ELF-1 (cell line): ENCODE measurements around the gene PHLPP1.

ENCODE experiments used
- DNase-seq: peaks from one replicate; pipeline ENCODE4 v3.0.0-alpha.2; 2016; ENCODE audit warnings: low read depth, low spot score

The PHLPP1 gene

DNA sequence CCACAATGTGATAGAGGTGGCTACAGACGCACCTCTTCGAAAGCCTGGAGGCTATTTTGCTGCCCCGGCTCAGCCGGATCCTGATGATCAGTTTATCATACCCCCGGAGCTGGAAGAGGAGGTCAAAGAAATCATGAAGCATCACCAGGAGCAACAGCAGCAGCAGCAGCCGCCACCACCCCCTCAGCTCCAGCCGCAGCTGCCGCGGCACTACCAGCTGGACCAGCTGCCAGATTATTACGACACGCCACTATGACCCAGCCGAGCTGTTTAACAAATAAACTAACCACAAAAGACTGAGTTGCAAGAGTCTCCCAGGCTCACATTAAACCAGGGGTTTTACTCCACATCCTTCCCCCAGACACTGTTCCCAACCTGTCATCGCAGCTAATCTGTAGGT lies 263.8 kb downstream of the PHLPP1 start:
- no peak for DNase-seq

DNA sequence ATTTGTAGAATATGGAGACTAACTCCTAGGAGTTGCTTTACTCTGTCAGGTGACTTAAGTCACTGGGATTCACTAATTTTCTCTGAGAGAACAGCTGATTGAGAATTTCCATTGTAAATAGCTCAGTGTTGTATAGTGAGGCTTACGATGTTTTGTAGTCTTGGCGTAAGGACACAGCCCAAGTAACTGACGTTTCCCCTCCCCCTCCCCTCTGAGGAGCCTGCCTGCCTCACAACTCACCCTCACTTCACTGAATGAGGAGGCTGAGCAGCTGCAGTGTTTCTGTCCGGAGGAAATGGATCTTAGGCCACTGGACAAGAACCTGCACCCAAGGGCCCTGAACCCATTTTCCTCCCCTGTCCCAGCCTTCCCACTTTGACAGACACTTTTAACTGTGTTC lies 264.6 kb downstream of the PHLPP1 start:
- DNase-seq: no peak

DNA sequence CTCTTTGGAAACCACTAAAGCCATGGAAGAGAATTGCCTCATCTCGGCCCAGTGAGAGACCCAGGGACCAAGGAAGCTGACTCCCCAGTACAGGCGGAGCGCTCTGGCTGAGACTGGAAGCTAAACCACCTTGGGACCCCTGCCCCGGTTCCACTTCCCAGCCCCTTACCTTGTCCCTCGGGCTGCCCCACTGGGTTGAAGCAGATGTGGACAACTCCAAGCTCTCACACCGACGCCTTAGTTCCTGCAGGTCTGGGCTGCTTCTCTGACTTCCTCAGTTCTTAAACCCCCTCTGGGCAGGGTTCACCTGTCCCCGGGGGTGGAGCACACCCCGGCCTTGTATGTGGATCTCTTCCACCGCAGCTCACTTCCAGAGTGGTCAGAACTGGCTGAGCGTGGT lies 266.2 kb downstream of the PHLPP1 start:
- no peak for DNase-seq

DNA sequence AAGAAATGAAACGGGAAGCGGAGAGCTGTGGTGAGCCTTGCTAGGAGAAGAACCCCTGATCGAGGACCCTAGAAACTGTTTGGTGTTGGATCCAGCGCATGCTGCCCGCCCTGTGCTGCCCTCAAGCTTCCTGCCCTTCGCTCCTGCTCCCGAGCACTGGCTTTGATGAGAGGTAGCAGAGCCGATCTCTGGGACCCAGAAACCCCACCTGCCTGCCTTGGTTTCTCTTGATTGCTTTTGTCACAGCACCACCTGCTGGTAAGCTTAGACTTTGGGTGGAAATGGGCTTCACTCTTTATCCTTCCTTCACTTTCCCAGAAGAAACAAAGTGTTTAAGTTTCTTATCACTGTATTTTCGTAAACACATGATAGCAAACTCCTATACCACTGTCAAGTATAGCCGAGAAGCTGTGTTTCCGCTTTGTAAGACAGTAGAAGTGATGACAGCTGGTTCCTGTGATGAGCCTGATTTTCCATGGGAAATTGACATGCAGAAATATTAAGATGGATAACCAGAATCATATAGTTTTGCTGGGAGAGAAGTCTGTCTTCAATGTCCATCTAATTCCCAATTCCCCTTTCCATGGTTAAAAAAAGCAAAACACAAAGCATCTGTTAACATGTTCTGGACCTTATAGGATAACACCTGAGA lies 267.4 kb downstream of the PHLPP1 start:
- peak; percentile 74 for DNase-seq

DNA sequence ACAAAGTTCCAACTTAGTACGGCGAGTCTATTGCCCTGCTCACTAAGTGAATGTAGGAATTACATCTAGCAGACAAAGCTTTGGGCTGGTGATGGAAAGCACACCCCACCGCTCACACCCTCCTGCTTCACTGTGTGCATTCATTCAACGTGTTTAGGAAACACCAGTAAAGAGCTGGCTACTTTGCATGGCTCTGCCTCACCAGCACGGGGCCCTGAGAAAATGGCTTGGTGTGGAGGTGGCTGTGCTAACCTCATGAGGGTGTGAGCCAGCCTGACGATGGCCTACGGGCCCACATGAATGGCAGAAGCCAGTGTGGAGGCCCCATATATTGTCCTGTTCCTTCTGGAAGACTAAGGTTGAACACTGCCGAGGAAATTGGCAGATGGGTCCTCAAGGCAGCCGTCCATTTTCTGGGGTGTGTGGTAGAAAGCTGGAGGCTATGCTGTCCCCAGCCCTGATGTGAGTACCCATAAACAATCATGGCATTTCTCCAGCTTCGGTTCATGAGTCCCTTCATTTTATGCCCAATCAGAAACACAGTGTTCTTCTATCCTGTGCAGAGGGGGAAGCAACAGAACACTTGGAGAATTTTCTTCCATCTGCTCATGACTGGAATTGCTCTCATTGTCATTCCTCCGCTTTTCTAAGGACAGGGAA lies 269.4 kb downstream of the PHLPP1 start:
- DNase-seq: no peak

DNA sequence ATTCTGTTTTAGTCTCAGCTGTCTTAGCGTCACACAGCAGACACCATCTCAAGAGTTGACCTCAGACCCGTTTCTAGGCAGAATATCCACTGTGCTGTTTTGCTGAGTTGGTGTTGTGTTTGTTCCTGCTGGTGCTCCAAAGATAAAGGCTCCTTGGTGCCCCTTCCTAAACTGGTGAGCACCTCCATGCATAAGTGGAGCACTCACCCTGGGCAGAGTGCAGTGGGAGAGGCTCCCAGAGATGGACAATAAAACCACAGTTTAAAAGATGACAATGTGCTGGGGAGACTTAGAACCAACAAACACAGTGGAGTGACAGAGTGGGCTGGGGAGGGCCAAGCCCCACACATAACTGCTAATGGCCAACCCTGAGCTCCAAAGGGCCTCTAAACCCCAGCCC lies 271.1 kb downstream of the PHLPP1 start:
- DNase-seq: no peak

DNA sequence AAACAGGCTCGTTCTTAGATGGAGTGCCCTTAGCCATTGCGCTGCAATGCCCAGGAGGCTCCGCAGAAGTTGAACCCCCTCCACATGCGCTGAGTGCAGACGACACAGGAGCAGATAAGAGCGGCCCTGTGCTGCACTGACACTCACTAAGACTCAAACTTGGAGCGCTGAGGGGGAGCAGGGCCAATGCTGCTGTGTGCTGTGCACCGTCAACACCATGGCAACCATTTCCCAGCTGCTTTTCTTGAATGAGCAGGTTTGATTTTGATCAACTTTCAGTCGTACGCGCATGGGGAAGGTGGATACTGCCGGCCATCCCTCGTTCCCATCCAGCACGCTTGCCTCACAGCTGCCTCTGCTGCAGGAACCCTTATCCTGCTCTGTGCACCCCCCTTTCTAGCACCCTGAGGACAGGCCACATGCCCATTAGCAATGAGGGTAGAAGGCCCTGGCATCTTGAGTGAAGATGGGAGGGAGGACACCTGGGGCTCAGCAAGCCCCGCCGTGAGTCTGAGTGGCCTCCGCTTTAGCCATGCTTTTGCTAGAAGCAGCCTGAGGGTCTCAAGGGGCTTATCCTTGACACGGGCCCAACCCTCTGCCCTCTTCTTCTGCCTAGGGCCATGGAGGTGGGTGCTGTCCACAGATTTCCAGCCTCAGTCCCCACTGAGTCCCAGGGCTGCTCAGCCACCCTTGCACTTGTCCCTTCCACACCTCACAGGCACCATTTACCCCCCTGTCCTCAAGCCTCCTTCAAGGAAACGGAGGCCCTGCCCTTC lies 271.9 kb downstream of the PHLPP1 start:
- no peak for DNase-seq

DNA sequence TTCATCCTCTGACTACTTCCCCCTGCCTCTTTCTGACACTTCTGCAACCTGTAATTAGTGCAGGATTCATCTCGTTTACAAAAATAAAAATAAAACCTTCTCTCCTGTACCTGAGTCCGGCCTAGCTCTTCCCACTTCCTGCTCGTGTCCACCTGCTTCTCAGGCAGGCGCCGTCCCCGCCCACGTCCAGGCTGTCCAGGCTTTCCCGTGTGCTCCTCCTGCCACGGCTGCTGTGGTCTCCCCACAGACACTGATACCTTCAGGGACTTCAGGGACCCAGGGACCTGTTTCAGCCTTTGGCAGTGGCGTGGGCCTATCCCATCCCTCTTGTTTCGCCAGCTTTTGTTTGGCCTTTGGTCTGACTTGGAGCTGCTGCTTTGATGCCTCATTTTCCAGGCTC lies 272.5 kb downstream of the PHLPP1 start:
- DNase-seq: no peak

DNA sequence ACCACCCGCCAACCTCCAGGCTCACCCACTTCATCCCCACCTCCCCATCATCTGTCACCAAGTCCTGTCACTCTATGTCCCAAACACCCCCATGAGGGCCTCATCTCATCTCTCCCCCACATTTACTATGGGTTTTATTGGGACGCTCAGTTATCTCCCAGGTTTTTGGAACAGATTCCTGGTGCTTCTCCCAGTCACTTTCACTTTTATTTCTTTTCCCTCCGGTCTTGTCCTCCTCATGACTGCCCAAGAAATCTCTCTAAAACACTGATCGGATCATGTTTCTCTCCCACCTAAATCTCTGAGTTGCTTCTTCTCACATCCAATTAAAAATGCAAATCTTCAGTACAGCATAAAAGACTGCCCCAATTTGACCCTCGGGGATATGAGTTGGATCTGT lies 273.1 kb downstream of the PHLPP1 start:
- no peak for DNase-seq

DNA sequence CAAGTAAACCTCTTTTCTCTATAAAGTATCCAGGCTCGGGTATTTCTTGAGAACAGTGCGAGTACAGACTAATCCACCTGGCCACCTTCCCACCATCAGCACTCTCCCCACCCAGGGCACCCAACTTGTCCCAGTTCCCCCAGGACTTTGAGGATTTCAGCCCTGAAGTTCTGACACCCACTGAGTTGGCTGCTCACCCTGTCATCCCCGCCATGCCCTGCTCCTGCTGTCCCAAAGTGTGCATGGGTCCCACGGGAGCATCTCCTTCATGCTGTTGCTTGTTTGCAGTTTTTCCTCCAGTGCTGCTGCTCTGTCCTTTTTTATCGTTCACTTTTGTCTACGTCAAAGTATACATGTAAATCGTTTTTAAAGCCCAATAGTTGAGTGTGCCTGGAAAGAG lies 273.9 kb downstream of the PHLPP1 start:
- DNase-seq: no peak

DNA sequence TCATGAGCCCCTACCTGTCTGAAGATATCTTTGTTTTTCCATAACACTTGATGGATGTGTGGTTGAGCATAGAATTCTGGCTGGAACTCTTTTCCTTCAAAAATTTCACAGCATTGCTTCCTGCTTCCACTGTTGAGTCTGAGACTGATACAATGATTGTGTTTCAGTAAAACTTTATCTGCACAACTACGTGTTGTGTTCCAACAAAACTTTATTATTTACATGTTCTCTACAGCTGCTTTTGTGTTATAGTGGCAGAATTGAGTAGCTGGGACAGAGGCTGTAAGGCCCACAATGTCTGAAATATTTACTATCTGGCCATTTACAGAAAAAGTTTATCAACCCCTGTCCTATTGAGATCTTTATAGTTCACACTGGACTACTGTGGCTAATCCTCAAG lies 275.3 kb downstream of the PHLPP1 start:
- DNase-seq: no peak

DNA sequence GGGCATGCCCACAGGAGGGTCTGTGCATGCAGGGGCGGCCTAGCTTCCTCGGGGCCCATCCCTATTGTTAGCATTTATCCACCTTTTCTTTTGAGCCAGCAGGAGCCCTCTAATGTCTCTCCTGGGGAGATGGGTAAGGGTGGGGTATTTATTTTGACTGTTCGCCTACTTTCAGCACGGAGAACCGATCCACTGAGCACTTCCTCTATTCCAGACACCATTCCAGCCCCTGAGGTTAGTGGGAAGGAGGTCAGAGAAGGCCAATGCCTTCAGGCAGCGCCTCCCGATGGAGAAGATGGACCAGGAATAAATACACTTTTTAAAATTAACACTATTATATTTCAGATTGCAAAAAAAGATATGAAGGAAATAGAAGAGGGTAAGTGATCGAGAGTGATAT lies 276.0 kb downstream of the PHLPP1 start:
- DNase-seq: no peak

DNA sequence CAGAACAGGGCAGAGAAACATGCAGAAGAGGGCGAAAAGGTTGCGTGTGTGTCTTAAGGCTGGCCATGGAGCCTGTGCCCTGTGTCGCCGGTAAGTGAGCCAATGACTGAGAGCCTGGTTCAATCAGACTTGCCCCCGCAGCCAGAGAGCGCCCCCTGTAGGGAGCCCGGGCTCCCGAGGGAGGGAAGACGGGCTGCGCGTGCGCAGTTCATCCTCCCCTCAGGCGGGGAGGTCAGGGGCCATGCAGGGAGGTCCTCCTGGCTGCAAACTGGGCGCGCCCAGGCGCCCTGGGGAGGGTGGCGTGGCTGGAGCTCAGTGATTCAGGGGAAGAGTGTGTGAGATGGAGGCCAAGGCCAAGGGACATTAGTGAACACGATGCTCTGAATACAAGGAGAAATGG lies 276.6 kb downstream of the PHLPP1 start:
- DNase-seq: no peak

DNA sequence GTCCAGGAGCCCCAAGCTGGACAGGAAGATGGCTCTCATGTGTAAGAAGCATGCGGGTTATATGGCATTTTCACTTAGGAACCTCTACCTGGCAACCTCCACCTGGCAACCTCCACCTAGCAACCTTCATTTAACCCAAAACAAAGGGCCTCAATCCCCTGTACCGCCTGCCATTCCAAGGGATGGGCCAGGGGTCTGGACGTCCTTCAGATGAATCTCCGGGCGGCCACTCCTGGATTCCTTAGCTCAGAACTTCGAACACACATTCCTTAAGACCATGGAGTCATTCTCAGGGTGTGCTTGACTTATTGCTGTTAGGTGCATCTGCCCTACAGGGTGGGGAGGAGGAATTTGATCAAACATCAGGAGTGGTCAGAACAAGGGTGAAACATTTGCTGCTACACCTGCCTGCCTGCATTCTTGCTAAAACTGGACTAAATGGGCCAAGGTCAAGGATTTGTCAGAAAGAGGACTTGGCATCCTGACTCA lies 277.6 kb downstream of the PHLPP1 start:
- no peak for DNase-seq

DNA sequence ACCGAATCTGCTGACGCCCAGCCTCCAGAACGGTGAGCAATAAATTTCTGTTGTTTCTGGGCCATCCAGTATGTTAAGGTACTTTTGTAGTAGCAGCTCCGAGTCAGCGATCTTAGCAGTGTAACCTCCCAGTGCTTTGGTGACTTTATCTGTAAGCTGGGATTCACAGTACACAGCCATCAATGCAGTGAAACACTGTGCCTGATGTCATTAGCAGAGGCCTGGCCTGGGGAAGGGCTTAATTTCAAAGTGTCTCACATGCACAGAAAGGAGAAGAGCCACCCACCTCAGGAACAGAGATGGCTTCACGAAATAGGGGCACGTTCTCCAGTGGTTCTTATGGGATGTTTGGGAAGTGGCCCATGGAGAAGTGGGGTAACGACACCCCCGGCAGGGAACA lies 281.2 kb downstream of the PHLPP1 start:
- DNase-seq: no peak

DNA sequence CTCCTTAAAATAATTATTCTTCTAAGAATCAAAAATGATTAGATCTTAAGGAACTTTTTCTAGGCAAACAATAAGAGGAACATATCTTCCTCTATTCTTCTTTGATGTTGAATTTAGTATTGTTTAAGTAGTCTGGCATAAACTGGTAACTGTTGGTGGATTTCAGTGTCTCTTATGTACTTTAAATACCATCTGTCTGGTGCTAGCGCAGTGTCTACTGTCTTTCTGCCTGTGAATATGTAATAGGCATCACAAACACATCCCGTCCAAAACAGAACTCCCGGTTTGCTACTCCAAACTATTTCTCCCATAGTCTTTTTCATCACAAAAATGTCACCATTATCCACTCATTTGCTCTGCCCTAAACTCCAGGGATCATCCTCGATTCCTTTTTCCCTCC lies 281.7 kb downstream of the PHLPP1 start:
- no peak for DNase-seq

DNA sequence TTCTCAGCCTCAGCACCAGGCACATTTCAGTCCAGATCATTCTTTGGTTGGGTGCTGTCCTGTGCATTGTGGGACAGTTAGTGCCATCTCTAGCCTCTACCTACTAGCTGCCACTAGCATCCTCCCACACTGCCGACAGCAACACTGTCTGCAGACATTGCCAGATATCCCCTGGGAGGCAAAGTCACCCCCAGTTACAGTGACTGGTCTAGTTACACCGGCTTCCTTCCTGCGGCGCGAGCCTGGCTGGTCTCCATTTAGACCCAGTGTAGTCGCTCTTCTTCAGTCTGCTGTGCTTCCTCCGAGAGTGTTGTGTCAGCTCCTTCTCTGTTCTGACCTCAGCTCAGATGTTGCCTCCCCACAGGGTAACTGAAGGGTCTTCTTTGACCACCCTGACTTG lies 283.1 kb downstream of the PHLPP1 start:
- DNase-seq: no peak

DNA sequence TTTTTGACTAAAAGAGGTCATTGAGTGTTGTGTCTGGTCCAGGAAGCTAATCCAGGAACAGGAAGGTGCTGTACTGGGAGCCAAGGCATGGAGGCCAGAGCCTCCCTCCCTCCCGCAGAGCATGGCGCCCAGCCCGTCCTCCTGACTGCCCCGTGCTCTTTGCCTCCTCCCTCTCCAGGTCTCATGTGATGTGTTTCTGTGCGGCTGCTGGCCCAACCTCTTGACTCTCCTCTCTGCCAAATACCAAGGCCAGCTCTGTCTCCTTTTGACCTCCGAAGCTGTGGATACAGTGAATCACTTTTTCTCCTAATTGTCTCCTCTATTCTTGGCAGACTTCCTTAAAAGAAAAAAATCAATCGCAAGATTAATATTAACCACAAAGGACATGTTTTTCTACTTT lies 284.1 kb downstream of the PHLPP1 start:
- no peak for DNase-seq

DNA sequence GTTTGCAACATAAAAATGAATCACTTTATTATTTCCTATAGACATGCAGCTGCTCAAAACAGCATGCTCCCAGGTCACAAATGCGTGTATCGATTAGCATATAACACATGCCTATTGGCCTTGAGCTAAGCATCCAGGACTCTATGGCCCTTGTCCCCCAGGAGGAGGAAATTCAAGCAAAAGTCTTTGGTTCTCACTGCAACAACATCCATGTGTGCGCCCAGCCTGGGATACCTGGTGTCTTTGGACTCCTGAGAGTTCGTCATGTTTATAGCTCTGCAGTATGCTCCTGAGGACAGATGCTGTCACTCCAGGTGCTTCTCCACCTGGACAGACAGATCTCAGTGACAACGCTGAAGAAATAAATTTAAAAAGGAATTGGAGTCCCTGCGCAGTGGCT lies 284.6 kb downstream of the PHLPP1 start:
- DNase-seq: no peak

DNA sequence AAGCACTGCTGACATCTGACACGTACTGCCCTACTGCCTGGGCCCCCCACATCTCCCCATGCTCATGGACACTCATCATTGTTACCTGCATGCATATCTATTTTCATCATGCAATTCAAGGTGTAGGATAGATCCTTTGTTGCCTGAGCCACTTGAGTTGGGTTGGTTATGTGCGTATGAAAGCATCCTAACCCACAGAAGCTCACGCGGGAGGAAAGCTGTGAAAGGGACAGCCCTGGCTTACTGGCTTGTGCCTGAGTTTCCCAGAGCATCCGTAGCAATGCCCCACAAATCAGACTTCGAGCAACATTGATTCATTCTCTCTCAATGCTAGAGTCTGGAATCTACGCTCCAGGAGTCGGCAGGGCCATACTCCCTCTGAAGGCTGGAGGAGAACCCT lies 285.5 kb downstream of the PHLPP1 start:
- DNase-seq: no peak

DNA sequence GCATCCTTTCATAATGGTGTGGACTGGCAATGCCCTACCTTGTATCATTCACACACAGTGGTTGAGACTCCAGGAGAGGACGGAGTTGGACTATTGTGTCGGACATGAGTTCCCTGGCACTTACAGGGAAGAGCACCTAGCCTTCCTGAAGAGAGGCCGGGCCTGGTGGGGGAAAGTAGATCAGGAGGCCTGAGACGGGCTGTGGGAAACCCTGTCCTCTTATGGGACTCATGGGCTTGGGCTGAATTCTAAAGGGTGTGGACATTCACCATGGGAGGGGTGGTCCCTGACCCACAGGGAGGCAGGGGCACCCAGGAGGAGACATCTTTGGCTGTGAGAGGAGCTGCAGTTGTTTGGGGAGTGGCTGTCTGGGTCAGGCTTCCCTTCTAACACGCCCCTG lies 286.5 kb downstream of the PHLPP1 start:
- no peak for DNase-seq

DNA sequence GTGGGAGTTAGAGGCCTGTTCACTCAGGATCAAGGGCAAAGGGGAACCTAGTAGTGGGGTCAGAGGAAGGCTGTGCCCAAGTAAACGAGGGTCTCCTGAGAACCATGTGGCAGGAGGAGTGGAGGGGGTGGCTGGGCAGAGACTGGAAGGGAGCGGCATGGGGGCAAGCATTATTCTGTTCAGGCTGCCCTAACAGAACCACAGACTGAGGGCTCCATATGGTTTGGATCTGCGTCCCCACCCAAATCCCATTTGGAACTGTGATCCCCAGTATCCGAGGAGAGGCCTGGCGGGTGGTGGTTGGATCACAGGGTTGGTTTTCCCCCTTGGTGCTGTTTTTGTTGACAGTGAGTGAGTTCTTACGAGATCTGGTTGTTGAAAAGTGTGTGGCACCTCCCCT lies 287.0 kb downstream of the PHLPP1 start:
- no peak for DNase-seq
